Endodermal cell (in vitro differentiated cells): ENCODE data around the gene SLC39A9. TPM values are rescaled to one million over a fixed set of nuclear protein-coding genes. Genes with fewer than 3 reads are reported as not detected.
A peak's percentile ranks its signal among the peaks of the same experiment; 100 is the strongest.

Source experiments
- DNase-seq: peaks from one replicate; pipeline ENCODE4 v3.0.0-alpha.2; 2017
- H3K27ac ChIP-seq: 2 replicates; pipeline ENCODE4 v1.5.1; 2013; ENCODE audit warnings: mild to moderate bottlenecking, low read depth, low read length, moderate library complexity
- H3K27me3 ChIP-seq: 2 replicates; pipeline ENCODE4 v1.6.1; 2013; ENCODE audit warnings: mild to moderate bottlenecking, low read length, moderate library complexity; ENCODE audit not compliant: insufficient read depth, control insufficient read depth, poor library complexity, severe bottlenecking
- H3K36me3 ChIP-seq: 2 replicates; pipeline ENCODE4 v1.7.0; 2013; ENCODE audit warnings: mild to moderate bottlenecking, low read length, moderate library complexity; ENCODE audit not compliant: control insufficient read depth, insufficient read depth
- H3K4me1 ChIP-seq: one replicate; pipeline ENCODE4 v1.7.0; 2013; ENCODE audit warnings: low read length; ENCODE audit not compliant: control insufficient read depth, insufficient read depth
- H3K4me3 ChIP-seq: 2 replicates; pipeline ENCODE4 v1.5.1; 2013; ENCODE audit warnings: mild to moderate bottlenecking, low read length, moderate library complexity
- H3K9ac ChIP-seq: 2 replicates; pipeline ENCODE4 v1.6.1; 2013; ENCODE audit warnings: mild to moderate bottlenecking, low read length, moderate library complexity; ENCODE audit not compliant: poor library complexity, severe bottlenecking; ENCODE audit errors: extremely low read depth
- H3K9me3 ChIP-seq: 2 replicates; pipeline ENCODE4 v1.6.1; 2013; ENCODE audit warnings: mild to moderate bottlenecking, low read length, moderate library complexity; ENCODE audit not compliant: control insufficient read depth
- H3K27ac Mint-ChIP-seq: 2 replicates; pipeline ENCODE4 v1.8.0; 2020; ENCODE audit warnings: mixed read lengths
- H3K27me3 Mint-ChIP-seq: 2 replicates; pipeline ENCODE4 v1.8.0; 2021; ENCODE audit warnings: mild to moderate bottlenecking, mixed read lengths; ENCODE audit not compliant: insufficient read depth
- H3K36me3 Mint-ChIP-seq: 2 replicates; pipeline ENCODE4 v1.8.0; 2020; ENCODE audit warnings: low read depth, mixed read lengths
- H3K4me1 Mint-ChIP-seq: 2 replicates; pipeline ENCODE4 v1.8.0; 2020; ENCODE audit warnings: mixed read lengths
- H3K4me3 Mint-ChIP-seq: 2 replicates; pipeline ENCODE4 v1.8.0; 2020; ENCODE audit warnings: mild to moderate bottlenecking, moderate library complexity, mixed read lengths
- H3K9me3 Mint-ChIP-seq: 2 replicates; pipeline ENCODE4 v1.8.0; 2020; ENCODE audit warnings: mild to moderate bottlenecking, mixed read lengths
- WGBS, 2 experiments: methylation state at CpG; one replicate each; pipeline versions ENCODE4 v1.1.5 to v1.1.7; 2013; ENCODE audit warnings: missing lambda C conversion rate in 2 of 2, mixed read lengths in 1 of 2; ENCODE audit not compliant: insufficient coverage in 1 of 2, insufficient read length in 1 of 2; 5-methylcytosine and 5-hydroxymethylcytosine counted together
- total RNA-seq, 2 donors: library from RNA; stranded (reverse); fragmentation: NEBNext Ultra II Directional in 1 of 2; extraction: Animal tissue kit (Norgen Biotek cat#: 25700) in 1 of 2; gene quantifications; 2 replicates in 1 of 2; 3 replicates in 1 of 2; pipeline ENCODE4 v1.2.1, GENCODE V29; 2021
- TF ChIP-seq, protein P1 (sequence below): fragments of 200-600 bp; sonication (generic); conservative IDR thresholded peaks from 2 replicates; pipeline ENCODE4 v1.5.0; 2021; ENCODE audit warnings: antibody characterized with exemption, mild to moderate bottlenecking

Gene SLC39A9
- total RNA-seq, 2 donors from 2014 or later: 40.8 to 53.8 TPM

DNA sequence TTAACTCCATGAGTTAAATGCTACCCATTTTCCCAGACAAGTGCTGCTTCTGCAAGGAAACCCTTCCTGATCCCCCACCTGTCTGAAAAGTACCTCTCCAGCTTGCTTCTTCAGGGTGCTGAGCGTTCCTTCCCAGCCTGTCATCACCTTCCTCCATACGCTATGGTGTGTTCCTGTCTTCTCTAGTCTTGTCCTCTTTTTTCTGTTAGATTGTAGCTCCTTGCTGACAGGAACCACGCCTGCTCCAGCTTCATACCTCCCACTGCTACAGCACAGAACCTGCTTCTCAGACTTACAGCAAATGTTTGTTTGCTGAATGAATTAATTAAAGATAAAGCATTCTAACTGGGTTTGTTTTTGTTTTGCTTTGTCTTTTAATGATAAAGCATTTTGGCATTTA is 39.5 kb upstream of the SLC39A9 start:
- Mint-ChIP-seq H3K36me3 (no peaks in the 10 kb centered on the region), H3K27ac (no peak overlapping the region), H3K9me3 (no peaks in the 10 kb centered on the region), H3K4me1 (peaks cover 5% of the 10 kb centered on the region), H3K4me3 (no peak overlapping the region), H3K27me3 (no peaks in the 10 kb centered on the region)
- DNase-seq: no peak
- Histone ChIP-seq H3K36me3 (no peaks in the 10 kb centered on the region), H3K9ac (no peak overlapping the region), H3K4me1 (no peaks in the 10 kb centered on the region), H3K27ac (no peak overlapping the region), H3K27me3 (no peaks in the 10 kb centered on the region), H3K4me3 (no peak overlapping the region), H3K9me3 (no peaks in the 10 kb centered on the region)
- TF ChIP-seq, protein P1, sequence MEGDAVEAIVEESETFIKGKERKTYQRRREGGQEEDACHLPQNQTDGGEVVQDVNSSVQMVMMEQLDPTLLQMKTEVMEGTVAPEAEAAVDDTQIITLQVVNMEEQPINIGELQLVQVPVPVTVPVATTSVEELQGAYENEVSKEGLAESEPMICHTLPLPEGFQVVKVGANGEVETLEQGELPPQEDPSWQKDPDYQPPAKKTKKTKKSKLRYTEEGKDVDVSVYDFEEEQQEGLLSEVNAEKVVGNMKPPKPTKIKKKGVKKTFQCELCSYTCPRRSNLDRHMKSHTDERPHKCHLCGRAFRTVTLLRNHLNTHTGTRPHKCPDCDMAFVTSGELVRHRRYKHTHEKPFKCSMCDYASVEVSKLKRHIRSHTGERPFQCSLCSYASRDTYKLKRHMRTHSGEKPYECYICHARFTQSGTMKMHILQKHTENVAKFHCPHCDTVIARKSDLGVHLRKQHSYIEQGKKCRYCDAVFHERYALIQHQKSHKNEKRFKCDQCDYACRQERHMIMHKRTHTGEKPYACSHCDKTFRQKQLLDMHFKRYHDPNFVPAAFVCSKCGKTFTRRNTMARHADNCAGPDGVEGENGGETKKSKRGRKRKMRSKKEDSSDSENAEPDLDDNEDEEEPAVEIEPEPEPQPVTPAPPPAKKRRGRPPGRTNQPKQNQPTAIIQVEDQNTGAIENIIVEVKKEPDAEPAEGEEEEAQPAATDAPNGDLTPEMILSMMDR: no peak
- WGBS, 2 experiments: 81 to 100% methylated on average over 2 to 3 of the region's 3 CpGs

DNA sequence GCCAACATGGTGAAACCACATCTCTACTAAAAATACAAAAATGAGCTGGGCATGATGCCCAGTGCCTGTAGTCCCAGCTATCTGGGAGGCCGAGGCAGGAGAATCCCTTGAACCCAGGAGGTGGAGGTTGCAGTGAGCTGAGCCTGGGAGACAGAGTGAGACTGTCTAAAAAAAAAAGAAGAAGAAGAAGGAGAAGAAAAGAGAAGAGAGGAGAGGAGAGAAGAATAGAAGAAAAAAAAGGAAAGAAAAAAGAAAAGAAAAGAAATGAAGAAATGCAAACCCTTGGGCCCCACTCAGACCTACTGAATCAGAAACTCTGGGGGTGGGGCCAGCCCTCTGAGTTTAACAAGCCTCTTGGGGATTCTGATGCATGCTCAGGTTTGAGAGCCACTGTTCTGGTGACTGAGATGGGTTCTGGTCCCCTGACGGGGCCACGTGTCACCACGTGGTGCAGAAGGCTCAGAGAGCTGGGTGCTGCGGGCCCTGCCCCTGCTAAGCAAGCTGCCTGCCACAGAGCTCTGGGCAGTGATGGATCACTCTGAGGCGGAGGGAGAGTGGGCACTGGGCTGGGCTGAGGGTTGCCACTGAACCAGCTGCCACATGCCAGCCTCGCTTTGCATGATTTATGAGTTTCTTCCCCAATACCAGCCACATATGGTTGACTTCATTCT is 37.9 kb upstream of the SLC39A9 start:
- H3K36me3 Mint-ChIP-seq: no peaks in the 10 kb centered on the region
- no peaks in the 10 kb centered on the region for H3K27me3 Mint-ChIP-seq
- H3K4me3 Mint-ChIP-seq: no peak overlapping the region
- Histone ChIP-seq H3K36me3 (no peaks in the 10 kb centered on the region), H3K9ac (no peak overlapping the region), H3K27ac (no peak overlapping the region), H3K27me3 (no peaks in the 10 kb centered on the region), H3K9me3 (no peaks in the 10 kb centered on the region), H3K4me3 (no peak overlapping the region), H3K4me1 (no peaks in the 10 kb centered on the region)
- DNase-seq: no peak
- H3K9me3 Mint-ChIP-seq: no peaks in the 10 kb centered on the region
- no peak overlapping the region for H3K27ac Mint-ChIP-seq
- peaks cover 5% of the 10 kb centered on the region for H3K4me1 Mint-ChIP-seq
- TF ChIP-seq, protein P1: no peak
- 88 to 93% methylated on average over 7 of the region's 7 CpGs for WGBS, 2 experiments

DNA sequence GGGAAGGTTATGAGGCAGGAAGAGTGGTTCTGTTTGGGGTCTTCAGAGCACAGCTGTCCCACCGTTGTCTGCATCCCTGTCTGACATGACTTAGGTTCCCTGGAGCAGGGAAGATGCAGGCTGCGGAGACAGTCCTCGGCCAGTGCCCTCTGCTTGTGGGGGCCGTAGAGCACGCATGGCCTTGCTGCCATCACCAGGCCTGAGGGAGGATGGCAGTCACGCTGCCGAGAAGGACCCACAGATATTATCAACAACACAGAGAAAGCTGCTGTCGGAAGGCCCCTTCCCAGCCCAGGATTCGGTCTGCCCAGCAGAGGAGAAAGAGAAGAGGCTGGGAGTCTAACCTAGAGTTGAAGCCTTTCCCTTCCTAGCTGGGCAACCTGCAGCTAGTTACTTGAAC is 35.4 kb upstream of the SLC39A9 start:
- 55 to 60% methylated on average over 2 to 8 of the region's 9 CpGs for WGBS, 2 experiments
- Histone ChIP-seq H3K36me3 (no peaks in the 10 kb centered on the region), H3K27ac (no peak overlapping the region), H3K4me3 (no peak overlapping the region), H3K9me3 (no peaks in the 10 kb centered on the region), H3K4me1 (no peaks in the 10 kb centered on the region), H3K27me3 (no peaks in the 10 kb centered on the region), H3K9ac (no peak overlapping the region)
- DNase-seq: peak; percentile 87
- Mint-ChIP-seq H3K27ac (no peak overlapping the region), H3K4me3 (no peak overlapping the region), H3K27me3 (no peaks in the 10 kb centered on the region), H3K4me1 (peaks cover 5% of the 10 kb centered on the region), H3K36me3 (no peaks in the 10 kb centered on the region), H3K9me3 (no peaks in the 10 kb centered on the region)
- TF ChIP-seq, protein P1: peak; percentile 85
